GM18951 (cell line): ENCODE measurements around the gene MRC2.

Experiments used
- POLR2A ChIP-seq: IDR thresholded peaks from 4 replicates; pipeline ENCODE4 v1.6.1; 2011; ENCODE audit warnings: mild to moderate bottlenecking; ENCODE audit not compliant: insufficient read length, insufficient read depth; ENCODE audit errors: extremely low read depth
- in situ Hi-C: fragments of 300-500 bp; cut with MboI; formaldehyde crosslinking; loops from one replicate; pipeline ENCODE4 v1.12.0; 2022; ENCODE audit warnings: low sequenced_read_pairs, mixed read lengths, inconsistent platforms; ENCODE audit not compliant: unreplicated experiment

The MRC2 gene

GRCh38 chr17:62666061-62666800, 38.8 kb downstream of the MRC2 start:
- in situ Hi-C loops: no loop called here

GRCh38 chr17:62666801-62667591, 39.5 kb downstream of the MRC2 start:
- TF ChIP-seq POLR2A: no peak
- in situ Hi-C loops: no loop called here

More at GRCh38 chr17:62666061-62666800, 38.8 kb downstream of the MRC2 start:
- TF ChIP-seq POLR2A: no peak

GRCh38 chr17:62668091-62668804, 40.8 kb downstream of the MRC2 start:
- in situ Hi-C loops: no loop called here
- no peak for TF ChIP-seq POLR2A

- no peak for TF ChIP-seq POLR2A
- in situ Hi-C loops: no loop called here
These were observed 42.8 kb downstream of the MRC2 start for GRCh38 chr17:62670202-62670821.

- no peak for TF ChIP-seq POLR2A
- in situ Hi-C loops: no loop called here
These were observed 44.1 kb downstream of the MRC2 start for GRCh38 chr17:62671553-62671952.

GRCh38 chr17:62672957-62673356, 45.5 kb downstream of the MRC2 start:
- in situ Hi-C loops: no loop called here
- no peak for TF ChIP-seq POLR2A

GRCh38 chr17:62673614-62674362, 46.3 kb downstream of the MRC2 start:
- in situ Hi-C loops: no loop called here
- no peak for TF ChIP-seq POLR2A

GRCh38 chr17:62674363-62674739, 46.9 kb downstream of the MRC2 start:
- TF ChIP-seq POLR2A: no peak
- in situ Hi-C loops: no loop called here

- TF ChIP-seq POLR2A: no peak
- in situ Hi-C loops: loop anchor here (25.0 kb wide), 1 partner anchor 712 kb away; no protein-coding TSS in a partner anchor
These were observed 47.4 kb downstream of the MRC2 start for GRCh38 chr17:62674841-62675240.

GRCh38 chr17:62675260-62675659, 47.8 kb downstream of the MRC2 start:
- no peak for TF ChIP-seq POLR2A
- in situ Hi-C loops: loop anchor here (25.0 kb wide), 1 partner anchor 712 kb away; no protein-coding TSS in a partner anchor

- in situ Hi-C loops: loop anchor here (25.0 kb wide), 1 partner anchor 712 kb away; no protein-coding TSS in a partner anchor
- TF ChIP-seq POLR2A: no peak
These were observed 48.2 kb downstream of the MRC2 start for GRCh38 chr17:62675701-62676100.
